Gastrocnemius medialis (tissue), 4 donors: Measurements from ENCODE around the gene ZNHIT1. TPM values are rescaled to one million over a fixed set of nuclear protein-coding genes. Genes with fewer than 3 reads are reported as not detected.

ENCODE experiments used
- ATAC-seq, 2 donors: fragments of 150-250 bp; one replicate each; pipeline ENCODE4 v1.9.1; 2016
- DNase-seq, 2 donors: peaks; one replicate each; pipeline ENCODE4 v3.0.0-alpha.2; 2019
- H3K27ac ChIP-seq, 4 donors: fragments of 200-600 bp; sonication (generic); 1 replicate in 1 of 4; 2 replicates in 3 of 4; pipeline ENCODE4 v1.5.1; 2016 to 2018; ENCODE audit warnings: mild to moderate bottlenecking in 2 of 4, moderate library complexity in 1 of 4
- H3K27me3 ChIP-seq, 3 donors: fragments of 200-600 bp; sonication (generic) in 2 of 3; 1 replicate in 1 of 3; 2 replicates in 2 of 3; pipeline versions ENCODE4 v1.5.1 to v1.6.0; 2016 to 2019; ENCODE audit warnings: mild to moderate bottlenecking in 1 of 3, moderate library complexity in 1 of 3
- H3K36me3 ChIP-seq, 2 donors: fragments of 200-600 bp; sonication (generic) in 1 of 2; one replicate each; pipeline ENCODE4 v1.5.1; 2017 to 2018
- H3K4me1 ChIP-seq, 2 donors: fragments of 200-600 bp; sonication (generic) in 1 of 2; one replicate each; pipeline ENCODE4 v1.5.1; 2016 to 2017; ENCODE audit warnings: mild to moderate bottlenecking in 2 of 2
- H3K4me3 ChIP-seq, 4 donors: fragments of 200-600 bp; sonication (generic) in 3 of 4; 1 replicate in 1 of 4; 2 replicates in 3 of 4; pipeline ENCODE4 v1.5.1; 2016 to 2019; ENCODE audit warnings: mild to moderate bottlenecking in 2 of 4
- H3K9me3 ChIP-seq, 3 donors: fragments of 200-600 bp; sonication (generic) in 2 of 3; 1 replicate in 1 of 3; 2 replicates in 2 of 3; pipeline ENCODE4 v1.5.1; 2016 to 2019
- CTCF ChIP-seq, 5 experiments: fragments of 450-650 bp in 3 of 5; fragments of 200-600 bp in 2 of 5; sonication (generic) in 2 of 5; IDR thresholded peaks in 4 of 5; conservative IDR thresholded peaks in 1 of 5; 1 replicate in 4 of 5; 2 replicates in 1 of 5; pipeline ENCODE4 v1.5.1; 2016 to 2019; ENCODE audit warnings: antibody characterized with exemption in 5 of 5, mild to moderate bottlenecking in 3 of 5, moderate library complexity in 3 of 5
- POLR2A ChIP-seq, 2 donors: fragments of 450-650 bp; IDR thresholded peaks; one replicate each; pipeline ENCODE4 v1.6.1; 2017; ENCODE audit warnings: antibody characterized with exemption in 2 of 2, mild to moderate bottlenecking in 2 of 2, moderate library complexity in 2 of 2
- in situ Hi-C, 4 donors: fragments of 200-750 bp; cut with MboI; loops; one replicate each; pipeline versions ENCODE4 v1.15.0 to v1.8.0; 2017; ENCODE audit warnings: low sequenced_read_pairs in 4 of 4
- intact Hi-C: fragments of 100-400 bp; cut with DNase I; formaldehyde crosslinking; loops from one replicate; pipeline ENCODE4 v1.15.1; 2023; ENCODE audit warnings: low total_unique reads
- total RNA-seq, 4 donors: library from RNA; depleted of rRNA; stranded (reverse); fragments of >200 nt; gene quantifications; one replicate each; pipeline versions ENCODE4 v1.1.0 to v1.2.3, GENCODE V29; 2016

The ZNHIT1 gene
- total RNA-seq, 4 donors from 2014 or later: 66.7 to 83.9 (median 71.9) TPM

DNA sequence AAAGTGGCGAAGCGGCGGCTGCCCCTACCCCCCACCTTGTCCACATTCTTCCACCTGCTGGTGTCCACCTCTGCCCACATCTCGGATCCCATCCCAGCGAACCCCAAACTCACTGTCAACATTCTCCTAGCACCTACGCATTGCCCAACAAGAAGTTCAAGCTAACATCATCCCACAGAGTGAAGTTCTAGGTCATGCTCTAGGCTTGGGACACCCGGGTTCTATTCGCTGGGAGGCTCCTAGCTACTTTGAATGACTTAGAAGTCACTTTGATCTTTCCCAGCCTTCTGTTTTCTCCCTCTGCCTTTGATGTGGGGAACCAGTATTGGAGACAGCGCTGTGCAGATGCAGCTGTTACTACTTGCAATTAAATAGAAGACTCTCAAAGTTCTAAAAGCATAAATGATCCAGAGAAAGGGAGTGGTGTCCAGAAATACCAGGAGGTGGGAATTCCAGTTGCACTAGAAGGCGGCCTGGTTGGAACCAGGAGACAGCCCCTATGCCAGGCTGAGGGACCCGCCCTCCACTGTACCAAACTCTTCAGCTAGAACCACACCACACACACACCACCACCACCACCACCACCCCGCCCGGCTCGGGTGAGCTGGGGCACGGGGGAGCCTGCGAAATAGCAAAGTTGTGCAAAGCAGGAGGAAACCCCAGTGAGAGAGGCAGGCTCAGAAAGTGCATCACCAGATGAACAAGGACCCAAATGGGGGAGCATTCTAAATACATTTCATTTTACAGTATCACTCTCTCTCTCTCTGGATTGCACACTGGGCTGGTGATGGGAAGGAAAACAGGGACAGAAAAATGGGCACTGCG is 47.1 kb upstream of the ZNHIT1 start:
- DNase-seq: no peak
- Histone ChIP-seq H3K36me3 (no peaks in the 10 kb centered on the region), H3K4me1 (peaks cover 14 to 32% of the 10 kb centered on the region in 2 donors), H3K27me3 (peaks cover 90 to 100% (median 99%) of the 10 kb centered on the region in 3 donors), H3K9me3 (no peaks in the 10 kb centered on the region), H3K27ac (no peak overlapping the region), H3K4me3 (no peak overlapping the region)
- in situ Hi-C loops (no loop called here), intact Hi-C loops (loop anchor here (2.0 kb wide), 1 partner anchor 26 kb away; no protein-coding TSS in a partner anchor)
- ATAC-seq: no peak
- TF ChIP-seq CTCF (IDR thresholded peaks at IDR 0.05 in 4 of 5, conservative IDR thresholded peaks at IDR 0.05 in 1 of 5): no peak
- TF ChIP-seq POLR2A (IDR thresholded peaks at IDR 0.05): no peak

DNA sequence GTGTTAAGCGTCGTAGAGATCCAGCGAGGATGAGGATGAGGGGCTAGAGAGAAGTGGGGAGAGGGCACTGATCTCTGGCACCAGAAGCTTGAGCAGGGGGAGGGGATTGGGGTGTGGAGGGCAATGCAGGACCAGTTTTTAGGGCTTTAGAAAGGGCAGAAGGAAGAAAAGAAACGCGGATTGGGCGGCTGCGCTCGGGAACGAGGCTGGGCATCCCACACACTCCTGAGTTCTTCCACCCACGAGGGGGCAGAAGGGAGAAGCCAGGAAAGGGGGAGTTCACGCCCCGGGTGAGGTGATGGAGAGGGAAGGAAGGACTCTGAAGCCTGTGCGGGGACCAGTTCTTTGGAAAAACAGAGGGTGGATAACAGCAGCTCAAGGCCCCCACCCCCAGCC is 46.5 kb upstream of the ZNHIT1 start:
- TF ChIP-seq POLR2A (IDR thresholded peaks at IDR 0.05): no peak
- no peak for TF ChIP-seq CTCF (IDR thresholded peaks at IDR 0.05 in 4 of 5, conservative IDR thresholded peaks at IDR 0.05 in 1 of 5)
- peaks cover 14 to 31% of the 10 kb centered on the region in 2 donors for H3K4me1 ChIP-seq
- intact Hi-C loops (loop anchor here (2.0 kb wide), 1 partner anchor 27 kb away; no protein-coding TSS in a partner anchor), in situ Hi-C loops (no loop called here)
- no peaks in the 10 kb centered on the region for H3K9me3 ChIP-seq
- H3K4me3 ChIP-seq: no peak overlapping the region
- H3K36me3 ChIP-seq: no peaks in the 10 kb centered on the region
- peaks cover 89 to 100% (median 99%) of the 10 kb centered on the region in 3 donors for H3K27me3 ChIP-seq
- no peak overlapping the region for H3K27ac ChIP-seq
- DNase-seq: no peak
- ATAC-seq: no peak

DNA sequence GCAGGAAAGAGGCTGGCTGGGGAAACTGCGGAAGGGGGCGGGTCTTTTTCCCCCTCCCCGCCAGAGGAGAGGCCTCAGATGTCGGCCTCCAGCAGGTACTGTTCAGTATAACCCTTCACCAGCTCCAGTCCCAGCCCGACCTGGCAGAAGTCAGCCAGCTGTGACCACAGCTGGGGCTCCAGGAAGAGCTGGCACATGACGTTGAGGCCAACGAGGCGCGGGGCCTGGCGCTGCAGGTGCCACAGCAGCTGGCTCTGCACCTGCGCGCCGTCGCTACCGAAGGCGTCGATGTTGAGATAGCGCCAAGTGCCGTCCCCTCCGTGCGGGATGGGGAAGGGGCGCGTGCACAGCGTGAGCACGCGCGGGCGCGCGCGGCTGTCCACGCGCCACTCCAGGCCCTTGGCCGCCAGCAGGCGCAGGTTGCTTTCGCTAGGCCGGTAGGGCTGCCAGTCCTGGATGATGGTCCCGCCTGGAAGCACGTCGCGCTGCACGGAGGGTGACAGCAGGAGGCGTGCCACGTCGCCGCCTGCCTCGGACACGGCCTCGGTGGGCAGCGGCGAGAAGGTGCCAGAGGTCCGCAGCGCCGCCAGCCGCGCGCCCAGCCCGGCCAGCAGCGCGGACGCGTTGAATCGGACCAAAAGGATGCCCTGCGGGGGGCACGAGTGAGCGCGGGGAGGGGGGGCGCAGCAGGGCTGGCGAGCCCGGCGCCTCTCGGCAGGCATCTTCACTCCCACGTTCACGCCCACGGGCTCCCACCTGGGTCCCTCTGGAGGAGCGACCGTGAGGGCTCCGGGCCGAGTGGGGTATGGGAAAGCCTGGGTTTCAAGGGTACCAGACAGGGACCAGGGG is 45.7 kb upstream of the ZNHIT1 start:
- no peak for DNase-seq
- peaks cover 91 to 100% (median 99%) of the 10 kb centered on the region in 3 donors for H3K27me3 ChIP-seq
- H3K9me3 ChIP-seq: no peaks in the 10 kb centered on the region
- intact Hi-C loops (no loop called here), in situ Hi-C loops (no loop called here)
- TF ChIP-seq POLR2A (IDR thresholded peaks at IDR 0.05) (no peak), CTCF (IDR thresholded peaks at IDR 0.05 in 4 of 5, conservative IDR thresholded peaks at IDR 0.05 in 1 of 5) (no peak)
- H3K4me1 ChIP-seq: peaks cover 14 to 31% of the 10 kb centered on the region in 2 donors
- ATAC-seq: no peak
- H3K27ac ChIP-seq: no peak overlapping the region
- no peaks in the 10 kb centered on the region for H3K36me3 ChIP-seq
- peak overlapping the region in 1 of 4 donors; percentile 28 for H3K4me3 ChIP-seq

DNA sequence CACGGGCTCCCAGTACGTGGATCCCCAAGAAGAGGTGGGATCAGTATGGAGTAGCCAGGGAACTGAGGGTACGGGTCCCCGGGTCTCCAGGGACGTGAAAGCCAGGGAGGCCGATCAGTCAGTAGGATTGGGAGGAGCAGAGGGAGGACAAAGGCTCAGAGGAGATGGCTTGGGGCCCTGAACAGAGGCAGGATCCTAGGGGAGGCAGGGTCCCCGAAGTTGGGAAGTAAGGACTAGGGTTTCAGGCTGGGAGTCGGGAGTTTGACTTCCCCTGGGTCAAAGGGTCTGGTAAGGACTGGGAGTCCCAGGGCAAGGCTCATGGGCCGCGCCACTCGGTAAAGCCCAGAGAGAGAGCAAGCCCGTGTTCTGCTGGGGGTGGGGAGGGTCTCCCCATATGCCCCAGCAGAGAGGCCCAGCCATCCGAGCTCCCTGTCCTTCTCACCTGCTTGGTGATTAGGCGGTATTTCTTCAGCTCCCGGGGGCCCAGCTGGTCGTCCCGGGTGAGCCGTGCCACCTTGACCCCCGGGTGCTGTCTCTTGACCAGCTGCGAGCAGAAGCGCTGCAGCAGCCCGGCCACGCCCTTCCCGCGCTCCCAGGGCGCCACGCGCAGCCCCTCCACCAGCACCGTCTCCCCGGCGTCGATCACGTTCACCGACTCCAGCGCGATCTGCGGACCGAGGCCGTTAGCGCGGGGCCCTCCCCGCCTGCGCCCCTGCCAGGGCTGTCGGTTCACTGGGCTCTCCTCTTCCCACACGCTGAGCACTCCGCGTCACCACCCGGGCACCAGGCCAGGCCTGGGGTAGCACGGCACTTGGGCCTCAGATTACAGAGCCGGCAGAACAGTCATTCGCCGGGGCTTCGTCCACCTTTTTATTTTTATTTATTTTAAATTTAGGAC is 44.9 kb upstream of the ZNHIT1 start:
- ATAC-seq: peak in 1 of 2 donors; percentile 57
- TF ChIP-seq POLR2A (IDR thresholded peaks at IDR 0.05) (no peak), CTCF (IDR thresholded peaks at IDR 0.05 in 4 of 5, conservative IDR thresholded peaks at IDR 0.05 in 1 of 5) (no peak)
- H3K27ac ChIP-seq: no peak overlapping the region
- in situ Hi-C loops: no loop called here
- peak in 1 of 2 donors; percentile 28 for DNase-seq
- peaks cover 92 to 100% (median 100%) of the 10 kb centered on the region in 3 donors for H3K27me3 ChIP-seq
- peaks cover 14 to 31% of the 10 kb centered on the region in 2 donors for H3K4me1 ChIP-seq
- H3K36me3 ChIP-seq: no peaks in the 10 kb centered on the region
- H3K9me3 ChIP-seq: no peaks in the 10 kb centered on the region
- peak overlapping the region; percentile 30 to 46 (median 36) for H3K4me3 ChIP-seq
- intact Hi-C loops: no loop called here
